Stimulated activated CD8-positive, alpha-beta memory T cell treated with anti-CD3 and anti-CD28 coated beads, Interleukin-7, amount 100 ng/mL, for 4 hours (primary cell): ENCODE data around the gene NR6A1.
"Not testable (repeated sequence)": the region's sequence is repeated elsewhere in the genome, so short reads cannot be mapped to it uniquely, and the experiment has no call there.

ENCODE experiments used
- DNase-seq, 2 donors: peaks; one replicate each; pipeline ENCODE4 v3.0.0-alpha.2; 2020; ENCODE audit warnings: low read depth in 2 of 2

The NR6A1 gene

GRCh38 chr9:124616961-124617360 is 154.2 kb downstream of the NR6A1 start:
- no peak for DNase-seq

GRCh38 chr9:124615840-124616239 is 155.3 kb downstream of the NR6A1 start:
- DNase-seq = not testable (repeated sequence)

- DNase-seq = no peak
Measured at GRCh38 chr9:124615100-124615742, 155.9 kb downstream of the NR6A1 start.

GRCh38 chr9:124613849-124614248 is 157.3 kb downstream of the NR6A1 start:
- DNase-seq = no peak

GRCh38 chr9:124611106-124611505 is 160.0 kb downstream of the NR6A1 start:
- DNase-seq = no peak

GRCh38 chr9:124606027-124606426 is 165.1 kb downstream of the NR6A1 start:
- no peak for DNase-seq

- no peak for DNase-seq
Measured at GRCh38 chr9:124605258-124605657, 165.9 kb downstream of the NR6A1 start.

- DNase-seq = no peak
Measured at GRCh38 chr9:124602632-124603031, 168.5 kb downstream of the NR6A1 start.

GRCh38 chr9:124602204-124602603 is 168.9 kb downstream of the NR6A1 start:
- no peak for DNase-seq

- DNase-seq = no peak
Measured at GRCh38 chr9:124600407-124600806, 170.7 kb downstream of the NR6A1 start.

- DNase-seq = no peak
Measured at GRCh38 chr9:124599121-124599795, 171.9 kb downstream of the NR6A1 start.

GRCh38 chr9:124598048-124598447 is 173.1 kb downstream of the NR6A1 start:
- no peak for DNase-seq

- no peak for DNase-seq
Measured at GRCh38 chr9:124596172-124596839, 174.8 kb downstream of the NR6A1 start.

GRCh38 chr9:124595743-124596142 is 175.4 kb downstream of the NR6A1 start:
- no peak for DNase-seq

- DNase-seq = no peak
Measured at GRCh38 chr9:124594673-124595072, 176.4 kb downstream of the NR6A1 start.

- DNase-seq = no peak
Measured at GRCh38 chr9:124594225-124594624, 176.9 kb downstream of the NR6A1 start.

GRCh38 chr9:124593651-124594058 is 177.5 kb downstream of the NR6A1 start:
- no peak for DNase-seq

GRCh38 chr9:124593200-124593599 is 177.9 kb downstream of the NR6A1 start:
- DNase-seq = no peak

- DNase-seq = no peak
Measured at GRCh38 chr9:124590889-124591641, 180.0 kb downstream of the NR6A1 start.

- no peak for DNase-seq
Measured at GRCh38 chr9:124584631-124585030, 186.5 kb downstream of the NR6A1 start.

GRCh38 chr9:124583134-124583533 is 188.0 kb downstream of the NR6A1 start:
- DNase-seq = no peak

- no peak for DNase-seq
Measured at GRCh38 chr9:124580186-124580585, 190.9 kb downstream of the NR6A1 start.
